C4-2B (cell line): Measurements from ENCODE around the gene ICOS.

ENCODE experiments used
- H3K27ac ChIP-seq: fragments of 450-650 bp; 2 replicates; pipeline ENCODE4 v1.5.1; 2017
- ZFX ChIP-seq: fragments of 450-650 bp; IDR thresholded peaks from 2 replicates; pipeline ENCODE4 v1.6.1; 2017
- TF ChIP-seq, protein P1 (sequence below): fragments of 450-650 bp; conservative IDR thresholded peaks from 2 replicates; pipeline ENCODE4 v1.5.1; 2017; ENCODE audit warnings: mild to moderate bottlenecking

Gene ICOS

DNA sequence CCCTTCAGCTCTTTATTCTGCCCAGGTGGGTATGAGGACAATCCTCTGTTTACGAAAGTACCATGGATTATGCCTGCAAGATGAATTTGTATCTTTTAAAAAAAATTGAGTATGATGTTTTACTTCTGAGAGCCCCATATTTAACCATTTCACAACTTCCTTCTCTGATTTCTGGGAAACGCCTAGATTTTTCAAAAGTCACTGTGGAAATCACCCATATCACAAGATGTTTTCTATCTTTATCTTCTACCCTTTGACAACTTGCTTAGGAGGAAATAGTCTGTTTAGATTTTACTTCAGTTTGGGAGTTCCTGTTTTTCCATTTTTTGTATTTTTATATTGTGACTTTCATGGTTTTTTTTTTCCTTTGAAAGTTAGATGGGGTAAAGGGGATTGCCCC, 53.0 kb downstream of the ICOS start:
- TF ChIP-seq ZFX: no peak
- TF ChIP-seq, protein P1, sequence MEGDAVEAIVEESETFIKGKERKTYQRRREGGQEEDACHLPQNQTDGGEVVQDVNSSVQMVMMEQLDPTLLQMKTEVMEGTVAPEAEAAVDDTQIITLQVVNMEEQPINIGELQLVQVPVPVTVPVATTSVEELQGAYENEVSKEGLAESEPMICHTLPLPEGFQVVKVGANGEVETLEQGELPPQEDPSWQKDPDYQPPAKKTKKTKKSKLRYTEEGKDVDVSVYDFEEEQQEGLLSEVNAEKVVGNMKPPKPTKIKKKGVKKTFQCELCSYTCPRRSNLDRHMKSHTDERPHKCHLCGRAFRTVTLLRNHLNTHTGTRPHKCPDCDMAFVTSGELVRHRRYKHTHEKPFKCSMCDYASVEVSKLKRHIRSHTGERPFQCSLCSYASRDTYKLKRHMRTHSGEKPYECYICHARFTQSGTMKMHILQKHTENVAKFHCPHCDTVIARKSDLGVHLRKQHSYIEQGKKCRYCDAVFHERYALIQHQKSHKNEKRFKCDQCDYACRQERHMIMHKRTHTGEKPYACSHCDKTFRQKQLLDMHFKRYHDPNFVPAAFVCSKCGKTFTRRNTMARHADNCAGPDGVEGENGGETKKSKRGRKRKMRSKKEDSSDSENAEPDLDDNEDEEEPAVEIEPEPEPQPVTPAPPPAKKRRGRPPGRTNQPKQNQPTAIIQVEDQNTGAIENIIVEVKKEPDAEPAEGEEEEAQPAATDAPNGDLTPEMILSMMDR: no peak
- no peak overlapping the region for H3K27ac ChIP-seq

DNA sequence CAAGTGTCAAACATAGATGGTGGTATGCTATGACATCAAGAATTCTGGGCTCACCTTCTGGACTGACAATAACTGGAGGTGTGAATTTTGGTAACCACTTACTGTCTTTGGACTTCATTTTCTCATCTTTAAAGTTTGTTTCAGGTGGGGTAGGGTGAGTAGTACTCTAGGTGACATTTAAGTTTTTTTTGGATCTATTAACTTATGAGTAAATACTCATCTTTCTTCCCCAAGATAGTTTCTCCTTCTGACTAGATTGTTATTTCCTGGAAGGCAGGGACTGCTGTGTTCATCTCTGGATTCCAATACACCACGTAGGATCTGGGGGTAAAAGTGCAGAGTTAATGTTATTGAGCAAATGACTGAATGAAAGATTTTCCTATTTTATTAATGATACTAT, 55.9 kb downstream of the ICOS start:
- H3K27ac ChIP-seq: no peak overlapping the region
- TF ChIP-seq, protein P1: no peak
- no peak for TF ChIP-seq ZFX

DNA sequence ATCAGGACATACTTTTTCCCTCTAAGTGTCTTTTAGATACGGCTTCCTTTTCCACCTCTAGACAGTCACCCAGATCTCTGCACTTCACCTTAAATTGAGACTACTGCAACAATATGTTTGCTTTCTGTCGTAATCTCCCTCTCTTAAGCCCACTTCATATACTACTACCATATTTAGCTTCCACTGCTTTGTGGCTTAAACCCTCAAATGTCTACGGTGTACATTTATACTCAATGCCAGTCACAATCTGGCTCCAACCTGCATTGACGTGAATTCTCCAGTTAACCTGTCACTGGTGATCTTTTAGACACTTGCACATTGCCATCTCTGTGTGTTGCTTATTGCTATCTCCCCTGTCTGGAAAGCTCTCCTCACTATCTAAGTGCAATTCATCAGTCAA, 56.4 kb downstream of the ICOS start:
- no peak overlapping the region for H3K27ac ChIP-seq
- TF ChIP-seq ZFX: no peak
- TF ChIP-seq, protein P1: no peak

DNA sequence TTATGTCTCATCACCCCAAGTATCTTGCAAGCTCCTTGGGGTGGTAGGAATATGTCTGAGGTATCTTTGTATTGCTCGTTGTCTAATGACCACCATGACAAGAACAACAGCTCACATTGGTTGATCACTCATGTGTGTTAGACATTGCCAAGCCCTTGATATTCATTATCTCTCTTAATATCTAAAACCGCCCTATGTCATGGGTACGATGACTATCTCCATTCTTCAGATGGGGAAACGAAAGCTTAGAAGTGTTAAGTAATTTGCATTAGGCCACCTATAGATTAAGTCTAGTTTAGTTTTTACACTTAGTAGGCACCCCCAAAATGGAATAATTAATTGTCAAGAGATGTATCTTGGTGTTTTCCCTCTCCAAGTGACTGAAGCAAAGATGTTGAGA, 57.0 kb downstream of the ICOS start:
- TF ChIP-seq, protein P1: no peak
- TF ChIP-seq ZFX: no peak
- no peak overlapping the region for H3K27ac ChIP-seq

DNA sequence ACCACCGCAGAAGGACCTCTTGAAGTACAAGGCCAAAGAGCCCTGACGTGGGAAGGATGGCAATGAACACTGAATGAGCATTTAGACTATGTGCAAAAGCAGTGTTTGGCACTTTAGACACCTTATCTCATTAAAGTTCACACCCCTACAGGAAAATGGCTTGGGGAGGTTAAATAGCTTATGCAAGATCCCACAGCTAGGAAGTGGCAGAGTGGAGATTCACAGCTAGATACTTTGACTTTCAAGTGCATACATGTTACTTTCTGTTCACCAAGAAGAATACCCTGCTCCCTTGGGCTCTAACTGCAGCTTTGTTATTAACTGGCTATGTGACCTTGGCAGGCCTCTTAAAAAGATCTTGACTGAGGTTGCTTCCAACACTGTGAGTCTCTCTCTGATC, 58.2 kb downstream of the ICOS start:
- TF ChIP-seq ZFX: no peak
- TF ChIP-seq, protein P1: no peak
- peak overlapping the region; percentile 30; the same call in 1 of the 2 replicates for H3K27ac ChIP-seq

DNA sequence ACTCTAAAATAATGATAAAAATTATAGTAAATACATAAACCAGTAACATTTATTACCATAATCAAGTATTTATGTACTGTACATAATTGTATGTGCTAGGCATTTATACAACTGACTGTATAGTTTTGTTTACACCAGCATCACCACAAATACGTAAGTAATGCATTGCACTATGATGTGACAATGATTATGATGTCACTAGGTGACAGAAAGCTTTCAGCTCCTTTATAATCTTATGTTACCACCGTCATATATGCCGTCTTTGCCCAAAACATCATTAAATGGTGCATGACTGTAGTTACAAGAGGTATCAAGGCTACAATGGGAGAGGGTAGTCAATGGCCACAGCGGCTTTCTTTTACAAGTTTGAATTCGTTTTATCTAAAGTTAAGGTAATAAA, 60.1 kb downstream of the ICOS start:
- H3K27ac ChIP-seq: no peak overlapping the region
- TF ChIP-seq ZFX: no peak
- TF ChIP-seq, protein P1: no peak

DNA sequence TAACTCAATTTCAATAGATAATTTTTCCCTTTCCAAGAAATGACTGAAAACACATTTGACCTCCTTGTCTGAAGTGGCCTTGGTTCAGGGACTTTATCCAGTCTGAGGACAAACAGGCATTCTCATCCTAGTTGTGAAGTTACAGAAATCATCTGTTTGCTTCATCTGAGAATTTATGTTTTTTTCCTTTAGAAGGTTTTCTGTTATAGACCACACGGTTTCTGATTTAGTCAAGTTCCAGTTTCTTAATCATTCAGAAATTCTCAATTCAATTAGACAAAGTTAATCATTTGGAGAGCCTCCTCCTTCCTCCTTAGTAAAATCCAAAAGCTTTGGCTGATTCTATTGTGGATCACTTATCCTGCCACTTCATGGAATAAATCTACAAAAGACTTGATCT, 60.9 kb downstream of the ICOS start:
- TF ChIP-seq, protein P1: no peak
- no peak for TF ChIP-seq ZFX
- H3K27ac ChIP-seq: no peak overlapping the region
